NCI-H748 (cell line): Measurements from ENCODE around the gene PARM1.

Source experiments
- DNase-seq: peaks from one replicate; lab custom pipeline; 2025; ENCODE audit not compliant: unreplicated experiment; lab: John Stamatoyannopoulos, UW

PARM1 gene

GRCh38 chr4:75065909-75066308 is 133.0 kb downstream of the PARM1 start:
- DNase-seq: no peak

DNA sequence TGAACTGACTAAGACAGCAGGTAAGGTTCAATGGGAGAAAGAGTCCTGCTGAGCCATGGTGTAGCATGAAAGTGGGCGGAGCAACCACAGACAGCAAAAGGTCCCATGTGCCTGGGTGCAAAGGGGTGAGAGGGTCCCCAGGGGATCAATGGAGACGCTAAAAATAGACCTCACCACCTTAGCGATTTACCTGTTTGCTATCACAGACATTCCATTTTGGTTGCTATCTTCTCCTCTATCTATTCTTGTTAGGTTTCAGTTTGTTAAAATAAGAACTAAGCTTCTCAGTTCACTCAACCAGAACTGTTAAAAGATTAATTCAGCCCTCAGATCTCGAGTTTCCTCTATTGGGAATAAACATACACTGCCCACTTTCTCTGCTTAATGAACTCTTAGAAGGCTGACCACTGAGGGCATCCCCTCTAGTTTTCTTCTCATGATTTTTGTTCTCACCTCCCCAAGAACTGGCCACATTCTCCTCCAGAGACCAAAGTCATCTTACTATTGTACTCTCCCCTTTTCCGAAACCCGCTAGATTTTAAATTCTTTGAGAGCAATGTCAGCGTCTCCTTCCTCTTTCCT is 136.7 kb downstream of the PARM1 start:
- no peak for DNase-seq

- no peak for DNase-seq
These were observed 138.4 kb downstream of the PARM1 start for GRCh38 chr4:75071317-75071716.

- DNase-seq: no peak
These were observed 148.0 kb downstream of the PARM1 start for GRCh38 chr4:75080888-75081287.

DNA sequence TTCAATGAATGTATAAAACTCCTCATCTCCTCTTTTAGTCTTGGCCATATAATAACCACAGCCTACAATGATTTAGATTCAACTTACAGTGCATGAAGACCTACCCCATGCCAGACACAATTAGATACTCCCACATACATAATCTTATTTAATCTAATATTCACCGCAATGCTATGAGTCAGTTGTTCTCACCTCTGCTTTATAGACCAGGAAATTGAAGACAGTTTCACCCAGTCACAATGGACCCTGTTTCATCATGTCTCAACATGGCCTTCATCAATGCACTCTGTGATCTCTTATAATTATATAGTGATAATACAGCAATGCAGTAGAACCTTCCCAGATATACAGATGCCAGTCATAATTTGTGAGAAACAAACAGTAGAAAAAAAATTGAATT is 148.6 kb downstream of the PARM1 start:
- no peak for DNase-seq

GRCh38 chr4:75087416-75087815 is 154.5 kb downstream of the PARM1 start:
- DNase-seq: no peak

DNA sequence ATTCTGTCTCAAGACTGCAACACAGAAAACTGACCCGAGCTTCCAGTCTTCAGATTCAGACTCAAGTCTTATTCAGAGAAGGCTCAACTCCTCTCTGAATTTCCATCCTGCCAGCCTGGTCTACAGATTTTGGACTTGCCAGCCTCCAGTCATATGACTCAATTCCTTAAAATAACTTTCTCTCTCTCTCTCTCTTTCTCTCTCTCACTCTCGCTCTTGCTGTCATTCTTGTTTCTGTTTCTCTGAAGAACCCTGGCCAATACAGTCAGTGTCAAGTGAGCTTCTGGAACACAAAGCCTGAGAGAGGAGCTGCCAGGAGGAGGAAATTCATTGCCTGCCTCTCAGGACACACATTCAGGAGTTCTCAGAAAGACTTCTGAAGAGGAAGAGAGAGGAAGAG is 154.9 kb downstream of the PARM1 start:
- no peak for DNase-seq

- no peak for DNase-seq
These were observed 156.3 kb downstream of the PARM1 start for GRCh38 chr4:75089206-75089605.

GRCh38 chr4:75099321-75099720 is 166.4 kb downstream of the PARM1 start:
- DNase-seq: no peak
